Measurements from ENCODE around the gene ZNF579. TPM values are rescaled to one million over a fixed set of nuclear protein-coding genes. Genes with fewer than 3 reads are reported as not detected.

Gene ZNF579
- total and polyA plus RNA-seq, 2 of the 13 experiments (the other 11 are each of a cell fraction or from before 2014, with no cell fraction given): 2.1 to 2.9 TPM

DNA sequence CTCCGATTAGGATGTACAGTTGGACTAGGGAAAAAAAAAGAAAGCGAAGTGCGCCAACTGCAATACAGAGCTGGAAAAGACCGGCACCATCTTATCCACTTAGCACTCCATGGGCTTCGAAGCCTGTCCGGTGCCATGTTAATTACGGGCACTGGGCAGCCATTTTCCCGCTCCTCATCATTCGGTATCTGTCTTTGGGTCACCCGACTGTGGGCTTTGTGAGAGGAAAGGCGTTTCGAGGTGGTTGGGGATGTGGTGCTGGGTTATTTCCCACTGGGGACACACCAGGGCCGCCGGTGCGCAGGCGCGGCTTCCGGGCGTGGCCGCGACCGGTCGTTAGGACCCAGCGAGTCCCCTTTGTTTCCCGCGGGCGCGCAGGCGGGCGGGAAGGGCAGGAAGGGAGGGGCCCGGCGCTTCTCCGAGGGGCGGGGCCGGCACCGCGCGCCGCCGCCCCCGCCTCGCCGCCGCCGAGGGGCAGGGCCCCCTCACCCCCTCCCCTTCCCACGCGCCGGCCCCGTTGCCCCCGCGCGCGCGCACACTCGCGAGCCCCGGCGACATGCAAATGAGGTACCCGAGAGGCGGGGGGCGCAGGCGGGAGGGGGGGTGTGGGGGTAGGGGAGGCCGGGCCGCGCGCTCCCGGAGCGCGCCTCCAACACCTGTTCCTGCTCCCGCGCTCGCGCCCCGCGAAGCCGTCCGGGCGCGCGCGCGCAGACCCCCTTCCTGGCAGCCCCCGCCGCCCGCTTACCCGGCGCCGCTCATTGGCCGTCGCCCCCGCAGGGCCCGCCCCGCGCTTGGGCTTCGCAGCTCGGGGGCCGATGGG, 19.4 kb upstream of the ZNF579 start, which contains the start of gene ZNF524 (continued):
- TF ChIP-seq, protein P1, sequence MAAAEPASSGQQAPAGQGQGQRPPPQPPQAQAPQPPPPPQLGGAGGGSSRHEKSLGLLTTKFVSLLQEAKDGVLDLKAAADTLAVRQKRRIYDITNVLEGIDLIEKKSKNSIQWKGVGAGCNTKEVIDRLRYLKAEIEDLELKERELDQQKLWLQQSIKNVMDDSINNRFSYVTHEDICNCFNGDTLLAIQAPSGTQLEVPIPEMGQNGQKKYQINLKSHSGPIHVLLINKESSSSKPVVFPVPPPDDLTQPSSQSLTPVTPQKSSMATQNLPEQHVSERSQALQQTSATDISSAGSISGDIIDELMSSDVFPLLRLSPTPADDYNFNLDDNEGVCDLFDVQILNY (CRISPR knock-in tag; conservative IDR thresholded peaks at IDR 0.05): peak; percentile 94
- no peak for TF ChIP-seq SIN3A (IDR thresholded peaks at IDR 0.05; ENCODE audit: borderline replicate concordance, low read depth, low read length)
- TF ChIP-seq, protein P2, sequence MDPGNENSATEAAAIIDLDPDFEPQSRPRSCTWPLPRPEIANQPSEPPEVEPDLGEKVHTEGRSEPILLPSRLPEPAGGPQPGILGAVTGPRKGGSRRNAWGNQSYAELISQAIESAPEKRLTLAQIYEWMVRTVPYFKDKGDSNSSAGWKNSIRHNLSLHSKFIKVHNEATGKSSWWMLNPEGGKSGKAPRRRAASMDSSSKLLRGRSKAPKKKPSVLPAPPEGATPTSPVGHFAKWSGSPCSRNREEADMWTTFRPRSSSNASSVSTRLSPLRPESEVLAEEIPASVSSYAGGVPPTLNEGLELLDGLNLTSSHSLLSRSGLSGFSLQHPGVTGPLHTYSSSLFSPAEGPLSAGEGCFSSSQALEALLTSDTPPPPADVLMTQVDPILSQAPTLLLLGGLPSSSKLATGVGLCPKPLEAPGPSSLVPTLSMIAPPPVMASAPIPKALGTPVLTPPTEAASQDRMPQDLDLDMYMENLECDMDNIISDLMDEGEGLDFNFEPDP (CRISPR knock-in tag; conservative IDR thresholded peaks at IDR 0.05): no peak
- no peak for TF ChIP-seq ZNF253 (CRISPR knock-in tag; IDR thresholded peaks at IDR 0.05; ENCODE audit: borderline replicate concordance)
- TF ChIP-seq MTA1 (CRISPR knock-in tag; IDR thresholded peaks at IDR 0.05; ENCODE audit: borderline replicate concordance): no peak
- TF ChIP-seq, protein P3, sequence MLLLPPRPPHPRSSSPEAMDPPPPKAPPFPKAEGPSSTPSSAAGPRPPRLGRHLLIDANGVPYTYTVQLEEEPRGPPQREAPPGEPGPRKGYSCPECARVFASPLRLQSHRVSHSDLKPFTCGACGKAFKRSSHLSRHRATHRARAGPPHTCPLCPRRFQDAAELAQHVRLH (CRISPR knock-in tag; IDR thresholded peaks at IDR 0.05; ENCODE audit: borderline replicate concordance, low read depth): no peak
- TF ChIP-seq ZNF224 (CRISPR knock-in tag; IDR thresholded peaks at IDR 0.05): no peak
- TF ChIP-seq TMF1 (CRISPR knock-in tag; IDR thresholded peaks at IDR 0.05; ENCODE audit: low read depth): peak; percentile 75
- peak in 1 of 2 experiments; percentile 14; a peak in 1 of 4 replicates for TF ChIP-seq KLF16 (CRISPR knock-in tag; IDR thresholded peaks at IDR 0.05)
- TF ChIP-seq THAP11 (CRISPR knock-in tag; IDR thresholded peaks at IDR 0.05): peak; percentile 18; the same call in 1 of the 2 replicates
- peak; percentile 3; the same call in 1 of the 2 replicates for TF ChIP-seq KDM4B (CRISPR knock-in tag; IDR thresholded peaks at IDR 0.05)
- no peak for TF ChIP-seq SATB2 (CRISPR knock-in tag; IDR thresholded peaks at IDR 0.05)
- TF ChIP-seq MTF1 (CRISPR knock-in tag; IDR thresholded peaks at IDR 0.05): no peak
- no peak for TF ChIP-seq LCORL (IDR thresholded peaks at IDR 0.05)
- no peak for TF ChIP-seq LCORL (CRISPR knock-in tag; IDR thresholded peaks at IDR 0.05)
- no peak for TF ChIP-seq KAT2B (IDR thresholded peaks at IDR 0.05; ENCODE audit: borderline replicate concordance, low read depth, low read length)
- TF ChIP-seq ZNF460 (CRISPR knock-in tag; IDR thresholded peaks at IDR 0.05; ENCODE audit: borderline replicate concordance): no peak
- peak; percentile 62; the same call in 1 of the 2 replicates for TF ChIP-seq NFKBIZ (CRISPR knock-in tag; IDR thresholded peaks at IDR 0.05)
- peak; percentile 69 for TF ChIP-seq MIXL1 (CRISPR knock-in tag; IDR thresholded peaks at IDR 0.05)
- no peak for TF ChIP-seq CENPT (CRISPR knock-in tag; IDR thresholded peaks at IDR 0.05; ENCODE audit: low read depth)
- TF ChIP-seq, protein P4, sequence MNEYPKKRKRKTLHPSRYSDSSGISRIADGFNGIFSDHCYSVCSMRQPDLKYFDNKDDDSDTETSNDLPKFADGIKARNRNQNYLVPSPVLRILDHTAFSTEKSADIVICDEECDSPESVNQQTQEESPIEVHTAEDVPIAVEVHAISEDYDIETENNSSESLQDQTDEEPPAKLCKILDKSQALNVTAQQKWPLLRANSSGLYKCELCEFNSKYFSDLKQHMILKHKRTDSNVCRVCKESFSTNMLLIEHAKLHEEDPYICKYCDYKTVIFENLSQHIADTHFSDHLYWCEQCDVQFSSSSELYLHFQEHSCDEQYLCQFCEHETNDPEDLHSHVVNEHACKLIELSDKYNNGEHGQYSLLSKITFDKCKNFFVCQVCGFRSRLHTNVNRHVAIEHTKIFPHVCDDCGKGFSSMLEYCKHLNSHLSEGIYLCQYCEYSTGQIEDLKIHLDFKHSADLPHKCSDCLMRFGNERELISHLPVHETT (CRISPR knock-in tag; conservative IDR thresholded peaks at IDR 0.05): no peak
- peak; percentile 9 for TF ChIP-seq ASH2L (IDR thresholded peaks at IDR 0.05; ENCODE audit: insufficient read length, low read depth, low read length)
- peak; percentile 59; the same call in 1 of the 2 replicates for TF ChIP-seq MYC (CRISPR knock-in tag; IDR thresholded peaks at IDR 0.05; ENCODE audit: borderline replicate concordance)
- TF ChIP-seq WIZ (CRISPR knock-in tag; IDR thresholded peaks at IDR 0.05): 0 out of 2 replicates have a peak, but pooled peaks have one; percentile 29
- TF ChIP-seq SUZ12 (IDR thresholded peaks at IDR 0.05; ENCODE audit: low read depth, low read length): no peak
- TF ChIP-seq ZNF629 (CRISPR knock-in tag; conservative IDR thresholded peaks at IDR 0.05): no peak
- no peak for TF ChIP-seq HNRNPLL (IDR thresholded peaks at IDR 0.05; ENCODE audit: low read depth, low read length, poor library complexity, severe bottlenecking)
